ENCODE data around the gene RNF5. TPM values are rescaled to one million over a fixed set of nuclear protein-coding genes. Genes with fewer than 3 reads are reported as not detected.

RNF5 gene
- polyA plus RNA-seq, 1 of the 3 experiments (the other 2 are of a cell fraction) = 110 TPM

GRCh38 chr6:32222333-32223230, 44.4 kb downstream of the RNF5 start:
- H3K9me2 ChIP-seq = no peaks in the 10 kb centered on the region
- no peak overlapping the region for H3K4me3 ChIP-seq (ENCODE audit: low read depth in 2 of 2, low read length in 1 of 2)
- CTCF ChIA-PET = no interaction called here
- no peak overlapping the region for H3K9ac ChIP-seq
- DNase-seq = no peak
- TF ChIP-seq IRF3 (IDR thresholded peaks at IDR 0.05; ENCODE audit: low read depth, low read length) (no peak), YY1 (IDR thresholded peaks at IDR 0.05; ENCODE audit: low read depth) (no peak), GABPA (IDR thresholded peaks at IDR 0.05; ENCODE audit: low read depth) (no peak), SMC3 (IDR thresholded peaks at IDR 0.05; ENCODE audit: low read depth, low read length) (no peak), POLR2AphosphoS5 (IDR thresholded peaks at IDR 0.05; ENCODE audit: low read depth, low read length) (no peak), FOXM1 (IDR thresholded peaks at IDR 0.05; ENCODE audit: low read depth) (no peak), FOSL2 (IDR thresholded peaks at IDR 0.05; ENCODE audit: borderline replicate concordance, low read depth) (no peak), RFX5 (IDR thresholded peaks at IDR 0.05; ENCODE audit: low read length) (no peak), ELF1 (IDR thresholded peaks at IDR 0.05) (no peak), RXRA (IDR thresholded peaks at IDR 0.05; ENCODE audit: borderline replicate concordance, low read depth) (no peak), GATA2 (CRISPR knock-in tag; IDR thresholded peaks at IDR 0.05) (no peak), MEF2A (IDR thresholded peaks at IDR 0.05; ENCODE audit: borderline replicate concordance, low read depth) (no peak), FOXJ3 (CRISPR knock-in tag; IDR thresholded peaks at IDR 0.05) (no peak), TCF12 (IDR thresholded peaks at IDR 0.05) (no peak)
- TF ChIP-seq, protein P1, sequence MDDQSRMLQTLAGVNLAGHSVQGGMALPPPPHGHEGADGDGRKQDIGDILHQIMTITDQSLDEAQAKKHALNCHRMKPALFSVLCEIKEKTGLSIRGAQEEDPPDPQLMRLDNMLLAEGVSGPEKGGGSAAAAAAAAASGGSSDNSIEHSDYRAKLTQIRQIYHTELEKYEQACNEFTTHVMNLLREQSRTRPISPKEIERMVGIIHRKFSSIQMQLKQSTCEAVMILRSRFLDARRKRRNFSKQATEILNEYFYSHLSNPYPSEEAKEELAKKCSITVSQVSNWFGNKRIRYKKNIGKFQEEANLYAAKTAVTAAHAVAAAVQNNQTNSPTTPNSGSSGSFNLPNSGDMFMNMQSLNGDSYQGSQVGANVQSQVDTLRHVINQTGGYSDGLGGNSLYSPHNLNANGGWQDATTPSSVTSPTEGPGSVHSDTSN (IDR thresholded peaks at IDR 0.05) = no peak
- TF ChIP-seq, protein P2, sequence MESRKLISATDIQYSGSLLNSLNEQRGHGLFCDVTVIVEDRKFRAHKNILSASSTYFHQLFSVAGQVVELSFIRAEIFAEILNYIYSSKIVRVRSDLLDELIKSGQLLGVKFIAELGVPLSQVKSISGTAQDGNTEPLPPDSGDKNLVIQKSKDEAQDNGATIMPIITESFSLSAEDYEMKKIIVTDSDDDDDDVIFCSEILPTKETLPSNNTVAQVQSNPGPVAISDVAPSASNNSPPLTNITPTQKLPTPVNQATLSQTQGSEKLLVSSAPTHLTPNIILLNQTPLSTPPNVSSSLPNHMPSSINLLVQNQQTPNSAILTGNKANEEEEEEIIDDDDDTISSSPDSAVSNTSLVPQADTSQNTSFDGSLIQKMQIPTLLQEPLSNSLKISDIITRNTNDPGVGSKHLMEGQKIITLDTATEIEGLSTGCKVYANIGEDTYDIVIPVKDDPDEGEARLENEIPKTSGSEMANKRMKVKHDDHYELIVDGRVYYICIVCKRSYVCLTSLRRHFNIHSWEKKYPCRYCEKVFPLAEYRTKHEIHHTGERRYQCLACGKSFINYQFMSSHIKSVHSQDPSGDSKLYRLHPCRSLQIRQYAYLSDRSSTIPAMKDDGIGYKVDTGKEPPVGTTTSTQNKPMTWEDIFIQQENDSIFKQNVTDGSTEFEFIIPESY (IDR thresholded peaks at IDR 0.05; ENCODE audit: borderline replicate concordance, low read depth) = no peak
- TF ChIP-seq, protein P3, sequence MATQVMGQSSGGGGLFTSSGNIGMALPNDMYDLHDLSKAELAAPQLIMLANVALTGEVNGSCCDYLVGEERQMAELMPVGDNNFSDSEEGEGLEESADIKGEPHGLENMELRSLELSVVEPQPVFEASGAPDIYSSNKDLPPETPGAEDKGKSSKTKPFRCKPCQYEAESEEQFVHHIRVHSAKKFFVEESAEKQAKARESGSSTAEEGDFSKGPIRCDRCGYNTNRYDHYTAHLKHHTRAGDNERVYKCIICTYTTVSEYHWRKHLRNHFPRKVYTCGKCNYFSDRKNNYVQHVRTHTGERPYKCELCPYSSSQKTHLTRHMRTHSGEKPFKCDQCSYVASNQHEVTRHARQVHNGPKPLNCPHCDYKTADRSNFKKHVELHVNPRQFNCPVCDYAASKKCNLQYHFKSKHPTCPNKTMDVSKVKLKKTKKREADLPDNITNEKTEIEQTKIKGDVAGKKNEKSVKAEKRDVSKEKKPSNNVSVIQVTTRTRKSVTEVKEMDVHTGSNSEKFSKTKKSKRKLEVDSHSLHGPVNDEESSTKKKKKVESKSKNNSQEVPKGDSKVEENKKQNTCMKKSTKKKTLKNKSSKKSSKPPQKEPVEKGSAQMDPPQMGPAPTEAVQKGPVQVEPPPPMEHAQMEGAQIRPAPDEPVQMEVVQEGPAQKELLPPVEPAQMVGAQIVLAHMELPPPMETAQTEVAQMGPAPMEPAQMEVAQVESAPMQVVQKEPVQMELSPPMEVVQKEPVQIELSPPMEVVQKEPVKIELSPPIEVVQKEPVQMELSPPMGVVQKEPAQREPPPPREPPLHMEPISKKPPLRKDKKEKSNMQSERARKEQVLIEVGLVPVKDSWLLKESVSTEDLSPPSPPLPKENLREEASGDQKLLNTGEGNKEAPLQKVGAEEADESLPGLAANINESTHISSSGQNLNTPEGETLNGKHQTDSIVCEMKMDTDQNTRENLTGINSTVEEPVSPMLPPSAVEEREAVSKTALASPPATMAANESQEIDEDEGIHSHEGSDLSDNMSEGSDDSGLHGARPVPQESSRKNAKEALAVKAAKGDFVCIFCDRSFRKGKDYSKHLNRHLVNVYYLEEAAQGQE (IDR thresholded peaks at IDR 0.05; ENCODE audit: low read depth, low read length) = no peak
- TF ChIP-seq, protein P4, sequence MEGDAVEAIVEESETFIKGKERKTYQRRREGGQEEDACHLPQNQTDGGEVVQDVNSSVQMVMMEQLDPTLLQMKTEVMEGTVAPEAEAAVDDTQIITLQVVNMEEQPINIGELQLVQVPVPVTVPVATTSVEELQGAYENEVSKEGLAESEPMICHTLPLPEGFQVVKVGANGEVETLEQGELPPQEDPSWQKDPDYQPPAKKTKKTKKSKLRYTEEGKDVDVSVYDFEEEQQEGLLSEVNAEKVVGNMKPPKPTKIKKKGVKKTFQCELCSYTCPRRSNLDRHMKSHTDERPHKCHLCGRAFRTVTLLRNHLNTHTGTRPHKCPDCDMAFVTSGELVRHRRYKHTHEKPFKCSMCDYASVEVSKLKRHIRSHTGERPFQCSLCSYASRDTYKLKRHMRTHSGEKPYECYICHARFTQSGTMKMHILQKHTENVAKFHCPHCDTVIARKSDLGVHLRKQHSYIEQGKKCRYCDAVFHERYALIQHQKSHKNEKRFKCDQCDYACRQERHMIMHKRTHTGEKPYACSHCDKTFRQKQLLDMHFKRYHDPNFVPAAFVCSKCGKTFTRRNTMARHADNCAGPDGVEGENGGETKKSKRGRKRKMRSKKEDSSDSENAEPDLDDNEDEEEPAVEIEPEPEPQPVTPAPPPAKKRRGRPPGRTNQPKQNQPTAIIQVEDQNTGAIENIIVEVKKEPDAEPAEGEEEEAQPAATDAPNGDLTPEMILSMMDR (IDR thresholded peaks at IDR 0.05) = no peak
- POLR2A ChIA-PET = no interaction called here
- H3K4me1 ChIP-seq (ENCODE audit: control insufficient read depth in 1 of 2, insufficient read depth in 2 of 2, low read depth in 1 of 2, low read length in 1 of 2) = no peaks in the 10 kb centered on the region
- peaks cover 69% of the 10 kb centered on the region for H3K27me3 ChIP-seq (ENCODE audit: insufficient read depth)
- H3K36me3 ChIP-seq (replicated peaks in 1 of 2; ENCODE audit: control insufficient read depth in 1 of 2, insufficient read depth in 2 of 2, low read length in 1 of 2) = no peaks in the 10 kb centered on the region
- no peak overlapping the region for H2AFZ ChIP-seq (ENCODE audit: low read depth)
- H3K4me2 ChIP-seq = no peak overlapping the region
- H3K79me2 ChIP-seq (ENCODE audit: insufficient read depth) = no peaks in the 10 kb centered on the region
- H3K27ac ChIP-seq (ENCODE audit: low read depth in 2 of 2, low read length in 1 of 2) = no peak overlapping the region
- 28% methylated on average over 4 of the region's 8 CpGs for WGBS (ENCODE audit: low lambda C conversion rate)
- no peaks in the 10 kb centered on the region for H3K9me3 ChIP-seq
- no peaks in the 10 kb centered on the region for H4K20me1 ChIP-seq (ENCODE audit: insufficient read depth)
- no peaks in the 10 kb centered on the region for H3F3A ChIP-seq (replicated peaks; ENCODE audit: insufficient read depth)

Data from SK-N-SH (cell line).